Tibial nerve (tissue), 4 donors: ENCODE measurements around the gene DACH2. TPM values are rescaled to one million over a fixed set of nuclear protein-coding genes. Genes with fewer than 3 reads are reported as not detected.

Source experiments
- DNase-seq, 2 donors: peaks; one replicate each; pipeline ENCODE4 v3.0.0-alpha.2; 2019; ENCODE audit warnings: low spot score in 2 of 2
- H3K27ac ChIP-seq, 4 donors: fragments of 200-600 bp; sonication (generic) in 3 of 4; one replicate each; pipeline ENCODE4 v1.5.1; 2017 to 2019; ENCODE audit warnings: mild to moderate bottlenecking in 1 of 4
- H3K27me3 ChIP-seq, 2 donors: fragments of 200-600 bp; sonication (generic) in 1 of 2; one replicate each; pipeline versions ENCODE4 v1.5.1 to v1.6.0; 2017 to 2019
- H3K36me3 ChIP-seq, 3 donors: fragments of 200-600 bp; sonication (generic); one replicate each; pipeline ENCODE4 v1.5.1; 2018 to 2019
- H3K4me1 ChIP-seq, 4 donors: fragments of 200-600 bp; sonication (generic) in 3 of 4; one replicate each; pipeline ENCODE4 v1.5.1; 2017 to 2019
- H3K4me3 ChIP-seq, 4 donors: fragments of 200-600 bp; sonication (generic) in 3 of 4; one replicate each; pipeline ENCODE4 v1.5.1; 2017 to 2019; ENCODE audit warnings: mild to moderate bottlenecking in 1 of 4, moderate library complexity in 1 of 4
- H3K9me3 ChIP-seq, 4 donors: fragments of 200-600 bp; sonication (generic) in 3 of 4; one replicate each; pipeline ENCODE4 v1.5.1; 2017 to 2019
- CTCF ChIP-seq, 5 experiments: fragments of 200-600 bp in 3 of 5; fragments of 450-650 bp in 2 of 5; sonication (generic) in 3 of 5; IDR thresholded peaks; one replicate each; pipeline ENCODE4 v1.5.1; 2016 to 2019; ENCODE audit warnings: antibody characterized with exemption in 5 of 5, mild to moderate bottlenecking in 3 of 5, moderate library complexity in 2 of 5
- EP300 ChIP-seq, 2 donors: sonication (generic); formaldehyde crosslinking; IDR thresholded peaks; one replicate each; pipeline ENCODE4 v1.6.1; 2017; ENCODE audit warnings: antibody characterized with exemption in 2 of 2, mild to moderate bottlenecking in 1 of 2
- POLR2A ChIP-seq, 2 donors: fragments of 450-650 bp; IDR thresholded peaks; one replicate each; pipeline ENCODE4 v1.6.1; 2017; ENCODE audit warnings: antibody characterized with exemption in 2 of 2, mild to moderate bottlenecking in 2 of 2, moderate library complexity in 2 of 2
- WGBS, 2 donors: methylation state at CpG; one replicate each; pipeline ENCODE4 v1.1.5; 2018; 5-methylcytosine and 5-hydroxymethylcytosine counted together
- total RNA-seq, 4 donors: library from RNA; depleted of rRNA; stranded (reverse); fragments of >200 nt; gene quantifications; one replicate each; pipeline ENCODE4 v1.1.0, GENCODE V29; 2016

The DACH2 gene
- total RNA-seq, 4 donors from 2014 or later: 0.21 to 0.90 (median 0.44) TPM; not detected in 1

DNA sequence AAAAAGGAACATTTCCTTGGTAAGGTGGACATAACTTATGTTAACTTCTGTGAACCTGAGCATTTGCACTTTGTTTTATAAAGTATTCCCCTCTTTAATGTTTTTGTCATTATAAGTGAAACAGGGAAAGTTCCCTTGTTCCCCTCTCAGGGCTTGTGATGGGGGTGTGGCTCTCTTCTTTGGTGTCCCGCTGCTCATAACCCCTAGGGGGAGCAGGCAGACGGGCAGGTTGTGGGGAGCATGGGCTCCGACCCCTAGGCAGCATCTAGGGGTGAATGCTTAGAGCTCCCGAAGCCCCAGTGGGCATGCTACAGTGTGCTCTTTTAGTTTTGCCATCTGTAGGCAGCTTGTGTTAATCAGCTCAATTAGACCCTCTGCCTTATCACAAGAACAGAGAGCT is 200.4 kb downstream of the DACH2 start:
- H3K27ac ChIP-seq: no peak overlapping the region
- TF ChIP-seq CTCF (IDR thresholded peaks at IDR 0.05) (no peak), EP300 (IDR thresholded peaks at IDR 0.05) (no peak), POLR2A (IDR thresholded peaks at IDR 0.05) (no peak)
- WGBS, 2 donors: 20 to 35% methylated on average over 1 to 4 of the region's 4 CpGs
- no peaks in the 10 kb centered on the region for H3K4me1 ChIP-seq
- no peaks in the 10 kb centered on the region for H3K27me3 ChIP-seq
- no peak overlapping the region for H3K4me3 ChIP-seq
- H3K36me3 ChIP-seq: no peaks in the 10 kb centered on the region
- no peaks in the 10 kb centered on the region for H3K9me3 ChIP-seq
- no peak for DNase-seq

DNA sequence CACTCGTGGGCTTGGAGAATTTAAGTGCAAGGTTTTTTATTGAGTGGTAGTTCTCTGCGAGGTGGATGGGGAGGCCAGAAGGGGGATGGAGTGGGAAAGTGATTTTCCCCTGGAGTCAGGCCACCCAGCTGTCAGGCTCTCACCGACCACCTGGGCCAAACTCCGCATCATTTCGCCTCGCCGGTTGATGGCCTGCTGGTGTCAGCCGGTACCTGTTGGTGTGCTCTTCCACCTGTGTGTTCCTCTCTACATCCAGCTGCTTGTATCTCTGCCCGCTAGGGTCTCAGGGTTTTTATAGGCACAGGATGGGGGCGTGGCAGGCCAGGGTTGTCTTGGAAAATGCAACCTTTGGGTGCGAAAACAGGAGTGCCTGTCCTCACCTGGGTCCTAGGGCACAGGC is 200.9 kb downstream of the DACH2 start:
- WGBS, 2 donors: 74 to 85% methylated on average over 4 to 11 of the region's 11 CpGs
- TF ChIP-seq CTCF (IDR thresholded peaks at IDR 0.05): no peak

GRCh38 chrX:86369847-86370630 is 221.8 kb downstream of the DACH2 start:
- 19 to 20% methylated on average over 3 of the region's 3 CpGs for WGBS, 2 donors
- no peak overlapping the region for H3K27ac ChIP-seq
- H3K9me3 ChIP-seq: no peaks in the 10 kb centered on the region
- H3K36me3 ChIP-seq: no peaks in the 10 kb centered on the region
- TF ChIP-seq CTCF (IDR thresholded peaks at IDR 0.05) (no peak), POLR2A (IDR thresholded peaks at IDR 0.05) (no peak), EP300 (IDR thresholded peaks at IDR 0.05) (no peak)
- H3K4me3 ChIP-seq: no peak overlapping the region
- no peak for DNase-seq
- no peaks in the 10 kb centered on the region for H3K4me1 ChIP-seq
- H3K27me3 ChIP-seq: no peaks in the 10 kb centered on the region

More for the DNA sequence above, 200.9 kb downstream of the DACH2 start:
- no peaks in the 10 kb centered on the region for H3K27me3 ChIP-seq
- H3K9me3 ChIP-seq: no peaks in the 10 kb centered on the region
- no peak for DNase-seq
- H3K27ac ChIP-seq: no peak overlapping the region
- H3K4me3 ChIP-seq: no peak overlapping the region
- H3K4me1 ChIP-seq: no peaks in the 10 kb centered on the region
- no peaks in the 10 kb centered on the region for H3K36me3 ChIP-seq

DNA sequence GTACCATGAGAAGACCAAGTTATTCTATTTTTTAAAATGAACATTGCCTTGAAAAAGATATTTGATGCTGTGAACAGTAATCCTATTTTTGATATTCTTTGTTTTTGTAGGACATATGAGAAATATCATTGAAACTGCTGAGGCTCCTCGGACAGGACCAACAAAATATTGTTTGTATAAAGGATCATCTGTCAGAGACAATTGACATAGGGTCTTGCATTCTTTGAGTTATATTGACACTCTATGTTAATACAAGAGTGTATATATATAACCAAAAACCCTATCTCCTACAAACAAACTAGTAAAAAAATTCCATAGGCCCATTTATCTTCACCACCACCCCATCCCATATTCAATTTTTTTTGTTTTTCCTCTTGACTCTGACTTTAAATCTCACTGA is 222.7 kb downstream of the DACH2 start:
- H3K36me3 ChIP-seq: no peaks in the 10 kb centered on the region
- TF ChIP-seq CTCF (IDR thresholded peaks at IDR 0.05) (no peak), EP300 (IDR thresholded peaks at IDR 0.05) (no peak), POLR2A (IDR thresholded peaks at IDR 0.05) (no peak)
- DNase-seq: no peak
- H3K4me3 ChIP-seq: no peak overlapping the region
- H3K27me3 ChIP-seq: no peaks in the 10 kb centered on the region
- H3K27ac ChIP-seq: no peak overlapping the region
- no peaks in the 10 kb centered on the region for H3K4me1 ChIP-seq
- H3K9me3 ChIP-seq: no peaks in the 10 kb centered on the region
- WGBS, 2 donors: 53 to 69% methylated on average over 1 of the region's 1 CpG

DNA sequence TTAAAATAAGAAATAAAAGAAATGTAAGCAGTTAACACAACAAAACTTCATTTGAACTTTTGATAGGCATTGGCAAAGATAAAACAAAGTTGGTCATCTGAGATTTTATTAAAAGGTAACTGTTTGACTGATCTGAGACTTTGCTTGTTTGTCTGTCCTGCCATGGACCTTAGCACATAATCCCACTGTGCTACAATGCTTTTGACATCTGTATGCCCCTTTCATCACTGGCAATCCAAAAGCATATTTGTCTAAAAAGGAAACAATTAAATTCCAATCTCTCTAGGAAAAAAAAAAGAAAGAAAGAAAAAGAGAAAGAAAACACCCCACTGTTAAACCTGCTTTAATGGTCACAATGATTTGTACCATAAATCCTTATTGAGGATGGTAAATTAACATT is 231.0 kb downstream of the DACH2 start:
- no peaks in the 10 kb centered on the region for H3K27me3 ChIP-seq

More for the DNA sequence above, 231.0 kb downstream of the DACH2 start:
- Histone ChIP-seq H3K4me3 (no peak overlapping the region), H3K27ac (no peak overlapping the region), H3K36me3 (no peaks in the 10 kb centered on the region), H3K9me3 (no peaks in the 10 kb centered on the region), H3K4me1 (no peaks in the 10 kb centered on the region)
- TF ChIP-seq POLR2A (IDR thresholded peaks at IDR 0.05) (no peak), EP300 (IDR thresholded peaks at IDR 0.05) (no peak), CTCF (IDR thresholded peaks at IDR 0.05) (no peak)
- no peak for DNase-seq
